Adrenal gland (tissue), 5 donors: Measurements from ENCODE around the gene GPHN.

Experiments
- POLR2A ChIP-seq, 2 donors: fragments of 450-650 bp; IDR thresholded peaks; one replicate each; pipeline ENCODE4 v1.6.1; 2017; ENCODE audit warnings: antibody characterized with exemption in 2 of 2, mild to moderate bottlenecking in 2 of 2, moderate library complexity in 1 of 2
- TF ChIP-seq, protein P1 (sequence below), 6 experiments: fragments of 450-650 bp in 4 of 6; fragments of 200-600 bp in 2 of 6; sonication (generic) in 1 of 6; IDR thresholded peaks; 1 replicate in 5 of 6; 2 replicates in 1 of 6; pipeline versions ENCODE4 v1.5.1 to v1.8.0; 2016 to 2021; ENCODE audit warnings: antibody characterized with exemption in 6 of 6, mild to moderate bottlenecking in 2 of 6, moderate library complexity in 1 of 6
- donor health status: DM: no; HTN: no; CAD: no.

DNA sequence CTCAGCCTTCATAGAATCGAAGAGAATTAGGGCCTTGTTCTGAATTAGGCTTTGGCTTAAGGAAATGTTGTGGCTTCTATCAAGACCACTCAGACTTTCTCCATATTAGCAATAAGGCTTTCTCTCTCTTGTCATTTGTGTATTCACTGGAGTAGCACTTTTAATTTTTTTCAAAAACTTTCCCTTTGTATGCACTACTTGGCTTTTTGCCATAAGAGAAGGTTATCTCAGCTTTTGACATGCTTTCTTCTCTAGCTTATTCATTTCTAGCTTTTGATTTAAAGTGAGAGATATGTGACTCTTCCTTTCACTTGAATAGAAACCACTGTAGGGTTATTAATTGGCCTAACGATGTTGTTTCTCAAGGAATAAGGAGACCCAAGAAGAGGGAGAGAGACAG lies 244.2 kb downstream of the GPHN start:
- TF ChIP-seq, protein P1, sequence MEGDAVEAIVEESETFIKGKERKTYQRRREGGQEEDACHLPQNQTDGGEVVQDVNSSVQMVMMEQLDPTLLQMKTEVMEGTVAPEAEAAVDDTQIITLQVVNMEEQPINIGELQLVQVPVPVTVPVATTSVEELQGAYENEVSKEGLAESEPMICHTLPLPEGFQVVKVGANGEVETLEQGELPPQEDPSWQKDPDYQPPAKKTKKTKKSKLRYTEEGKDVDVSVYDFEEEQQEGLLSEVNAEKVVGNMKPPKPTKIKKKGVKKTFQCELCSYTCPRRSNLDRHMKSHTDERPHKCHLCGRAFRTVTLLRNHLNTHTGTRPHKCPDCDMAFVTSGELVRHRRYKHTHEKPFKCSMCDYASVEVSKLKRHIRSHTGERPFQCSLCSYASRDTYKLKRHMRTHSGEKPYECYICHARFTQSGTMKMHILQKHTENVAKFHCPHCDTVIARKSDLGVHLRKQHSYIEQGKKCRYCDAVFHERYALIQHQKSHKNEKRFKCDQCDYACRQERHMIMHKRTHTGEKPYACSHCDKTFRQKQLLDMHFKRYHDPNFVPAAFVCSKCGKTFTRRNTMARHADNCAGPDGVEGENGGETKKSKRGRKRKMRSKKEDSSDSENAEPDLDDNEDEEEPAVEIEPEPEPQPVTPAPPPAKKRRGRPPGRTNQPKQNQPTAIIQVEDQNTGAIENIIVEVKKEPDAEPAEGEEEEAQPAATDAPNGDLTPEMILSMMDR (IDR thresholded peaks at IDR 0.05): no peak
- no peak for TF ChIP-seq POLR2A (IDR thresholded peaks at IDR 0.05)
